Fibroblast of peridontal ligament (primary cell): ENCODE measurements around the gene IQGAP2.
"Not testable (repeated sequence)": the region's sequence is repeated elsewhere in the genome, so short reads cannot be mapped to it uniquely, and the experiment has no call there.

Experiments
- DNase-seq: peaks from one replicate; pipeline ENCODE4 v3.0.0-alpha.2; 2010; ENCODE audit errors: extremely low read depth

The IQGAP2 gene

DNA sequence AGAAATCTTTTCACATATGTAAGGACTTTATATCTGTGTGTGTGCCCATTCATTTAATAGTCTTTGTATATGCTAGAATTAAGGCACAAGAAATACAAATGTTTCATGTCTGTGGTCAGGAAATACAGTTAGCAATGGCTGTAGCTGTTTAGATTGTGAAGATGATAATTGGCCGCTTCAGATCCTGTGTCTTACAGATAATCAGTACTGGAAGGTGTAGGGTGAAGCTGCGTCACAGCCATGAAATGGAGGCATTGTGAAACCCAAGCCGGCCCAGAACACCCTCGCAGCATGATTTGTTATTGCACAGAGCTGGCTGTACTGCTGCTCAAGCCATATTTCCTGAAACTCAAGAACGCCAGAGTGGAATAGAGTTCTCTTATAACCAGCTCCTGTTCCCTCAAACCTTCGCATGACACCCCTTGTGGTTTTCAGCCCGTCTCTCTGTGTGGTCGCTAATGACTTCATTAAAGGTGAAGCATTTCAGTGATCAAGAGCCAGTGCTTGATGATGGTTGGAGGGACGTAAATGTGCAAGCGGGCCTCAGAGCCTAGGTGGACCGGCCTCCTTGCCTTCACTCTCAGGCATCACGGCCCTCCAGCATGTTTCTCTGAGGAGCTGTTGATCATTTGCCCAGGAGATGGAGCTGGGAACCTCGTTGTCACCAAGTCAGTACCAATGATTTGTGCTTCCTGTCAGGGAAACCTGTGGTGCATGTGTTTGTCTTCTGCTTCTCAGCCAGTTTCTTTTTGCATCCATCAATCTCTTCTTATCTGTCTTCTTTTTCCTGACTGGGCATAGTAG is 140.0 kb downstream of the IQGAP2 start:
- peak; percentile 28 for DNase-seq

DNA sequence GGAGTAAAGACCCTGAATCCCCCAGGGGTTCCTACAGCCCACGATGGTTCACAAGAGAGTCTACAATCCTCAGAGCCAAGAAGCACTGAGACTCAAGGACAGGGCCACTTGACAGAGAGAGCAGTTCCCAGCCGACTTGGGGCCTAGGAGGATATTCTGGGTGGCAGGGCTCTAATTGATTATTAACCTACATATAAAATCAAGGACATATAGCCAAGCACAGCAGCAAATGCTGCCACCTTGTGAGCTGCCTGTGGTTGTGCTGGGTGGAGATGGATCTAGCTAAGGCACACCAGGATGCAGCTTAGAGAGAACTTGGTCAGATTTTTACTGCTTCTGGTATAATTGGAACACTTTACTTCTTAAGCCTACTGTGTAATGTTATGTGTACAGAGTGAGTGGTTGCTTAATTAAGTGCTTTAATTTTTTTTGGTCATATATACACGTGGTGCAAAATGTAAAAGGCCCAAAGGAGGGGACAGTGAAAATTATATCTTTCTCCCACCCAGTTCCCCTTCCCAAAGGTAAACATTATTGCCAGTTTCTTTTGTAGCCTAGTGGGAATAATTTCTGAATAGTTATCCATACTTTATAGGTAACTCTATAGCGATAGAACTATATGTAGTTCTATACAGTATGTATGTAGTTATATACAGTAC is 141.3 kb downstream of the IQGAP2 start:
- peak; percentile 13 for DNase-seq

DNA sequence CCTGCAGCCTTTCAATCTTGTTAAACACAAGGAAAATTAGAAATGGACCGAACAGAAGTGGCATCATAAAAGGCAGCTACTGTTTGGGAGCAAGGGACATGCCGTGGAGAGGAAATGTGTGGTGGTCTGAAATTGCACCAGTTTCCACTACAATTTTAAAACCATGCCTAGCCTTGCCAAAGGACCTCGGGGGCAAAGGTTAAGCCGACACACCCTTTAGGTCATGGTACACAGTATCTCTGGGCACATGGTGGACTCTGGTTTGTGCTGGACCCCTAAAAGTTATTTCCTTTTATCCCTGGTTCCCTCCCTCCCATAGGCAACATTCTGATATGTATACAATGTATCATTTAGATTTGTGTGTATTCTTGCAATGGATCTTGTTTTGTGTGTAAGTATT is 142.1 kb downstream of the IQGAP2 start:
- DNase-seq = no peak

DNA sequence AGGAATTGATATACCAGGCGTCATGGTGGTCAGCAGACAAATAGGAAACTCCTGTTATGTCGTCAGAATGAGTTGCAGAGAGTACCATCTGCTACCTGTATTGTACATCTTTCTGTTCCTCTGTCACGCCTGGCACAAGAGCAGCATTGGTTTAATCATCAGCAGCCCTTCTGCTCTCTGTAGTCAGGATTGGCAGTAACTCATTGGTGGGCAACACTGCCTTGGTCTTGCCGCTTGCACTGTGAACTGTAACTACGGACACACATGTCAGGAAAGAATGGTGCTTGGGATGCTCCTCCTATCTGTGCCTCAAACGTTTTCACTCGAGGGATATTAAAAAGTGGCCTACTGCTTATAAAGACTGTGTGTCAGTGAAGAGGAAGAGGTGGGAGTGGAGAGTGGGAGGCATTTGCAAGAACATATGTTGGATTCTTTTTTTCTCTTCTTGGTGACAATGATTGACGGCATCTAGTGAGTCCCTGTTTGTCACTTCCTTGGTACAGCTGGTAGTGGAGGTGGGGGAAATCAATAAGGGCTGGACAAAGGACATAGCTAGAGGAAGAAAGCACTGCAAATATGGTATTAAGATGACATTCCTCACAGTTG is 143.5 kb downstream of the IQGAP2 start:
- no peak for DNase-seq

DNA sequence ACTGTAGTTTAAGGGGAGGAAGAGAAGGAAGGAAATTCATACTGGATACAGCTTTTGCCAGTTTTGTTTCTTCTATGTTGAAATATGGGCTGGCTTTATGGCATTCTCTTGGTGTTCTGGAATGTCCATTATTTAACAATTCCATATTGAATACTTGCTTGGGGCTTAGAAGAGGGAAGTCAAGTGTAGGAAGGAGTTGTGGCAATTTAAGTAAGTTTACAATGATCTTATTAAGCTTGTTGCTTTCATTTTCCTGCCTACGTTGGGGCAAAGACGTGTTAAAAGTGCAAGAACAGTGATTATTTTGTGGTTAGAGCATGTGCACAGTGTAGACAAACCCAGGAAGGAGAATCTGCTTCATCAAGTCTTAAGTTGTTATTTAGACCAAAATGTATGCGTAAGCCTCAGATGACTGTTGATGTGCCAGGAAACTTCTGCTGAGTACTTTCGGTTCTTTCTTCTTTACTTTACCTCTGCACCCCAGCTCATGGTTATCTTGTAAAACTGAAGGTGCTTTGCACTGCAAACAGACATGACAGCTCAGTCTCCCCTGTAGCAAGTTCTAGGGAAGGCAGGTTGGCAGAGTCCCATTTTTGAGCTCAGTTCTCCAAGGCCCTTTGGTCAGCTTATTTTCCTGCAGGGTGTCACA is 144.3 kb downstream of the IQGAP2 start:
- peak; percentile 29 for DNase-seq

DNA sequence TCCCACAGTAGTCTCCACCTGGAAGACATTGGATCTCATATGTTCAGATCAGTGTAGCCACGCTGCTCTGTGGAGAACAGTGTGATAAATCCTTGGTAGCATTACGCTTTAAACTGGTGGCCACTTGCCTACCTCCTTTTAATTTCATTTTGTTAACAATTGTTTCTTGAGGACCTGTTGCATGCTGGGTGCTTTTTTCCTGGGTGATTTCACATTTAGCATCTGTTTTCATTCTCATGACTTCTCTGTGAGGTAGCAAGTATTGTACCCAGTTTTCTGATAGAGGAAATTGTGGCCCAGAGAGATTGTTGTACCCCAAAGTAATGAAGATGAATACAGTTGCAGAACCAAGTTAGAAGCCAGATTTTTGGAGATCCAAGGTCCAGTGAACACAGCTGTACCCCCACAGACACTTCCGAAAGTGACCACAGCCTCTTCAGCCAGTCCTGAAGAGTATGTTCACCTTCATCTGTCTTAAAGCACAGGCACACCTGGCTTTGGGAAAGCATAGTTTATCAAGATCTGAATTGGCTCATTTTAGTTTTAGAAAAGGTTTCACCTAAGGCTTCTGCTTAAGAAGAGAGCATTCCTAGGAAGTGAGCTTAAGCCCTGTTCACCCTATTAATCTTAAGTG is 144.9 kb downstream of the IQGAP2 start:
- DNase-seq = no peak

DNA sequence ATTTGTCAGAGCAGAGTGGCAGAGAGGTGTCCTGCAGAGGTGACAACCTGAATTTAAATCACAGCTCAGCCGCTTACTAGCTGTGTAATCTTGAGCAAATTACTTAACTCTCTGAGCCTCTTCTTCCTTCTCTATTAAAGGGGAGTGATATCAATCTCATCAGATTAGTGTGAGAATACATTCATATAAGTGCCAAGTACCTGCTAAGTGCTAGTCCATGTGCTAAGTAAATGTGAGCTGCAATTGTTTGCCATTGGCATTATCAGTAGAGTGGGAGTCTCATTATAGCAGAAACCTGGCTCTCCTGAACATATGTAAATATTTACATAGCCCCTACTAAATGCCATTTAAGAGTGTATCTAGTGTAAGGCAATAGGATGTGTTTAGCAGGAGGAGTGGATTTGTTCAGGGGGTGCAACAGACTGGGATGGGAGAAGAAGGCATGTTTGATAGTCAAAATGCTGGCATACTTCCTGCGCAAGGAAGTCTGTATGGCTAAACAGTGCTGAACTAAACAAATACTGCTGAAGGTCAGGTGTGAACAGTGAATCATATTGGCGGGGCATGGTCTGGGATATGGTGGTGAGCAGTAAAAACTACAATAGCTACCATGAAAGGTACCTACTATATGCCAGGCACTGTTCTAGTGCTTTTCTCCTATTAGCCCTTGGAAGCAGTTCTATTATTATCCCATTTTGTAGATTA is 145.6 kb downstream of the IQGAP2 start:
- no peak for DNase-seq

DNA sequence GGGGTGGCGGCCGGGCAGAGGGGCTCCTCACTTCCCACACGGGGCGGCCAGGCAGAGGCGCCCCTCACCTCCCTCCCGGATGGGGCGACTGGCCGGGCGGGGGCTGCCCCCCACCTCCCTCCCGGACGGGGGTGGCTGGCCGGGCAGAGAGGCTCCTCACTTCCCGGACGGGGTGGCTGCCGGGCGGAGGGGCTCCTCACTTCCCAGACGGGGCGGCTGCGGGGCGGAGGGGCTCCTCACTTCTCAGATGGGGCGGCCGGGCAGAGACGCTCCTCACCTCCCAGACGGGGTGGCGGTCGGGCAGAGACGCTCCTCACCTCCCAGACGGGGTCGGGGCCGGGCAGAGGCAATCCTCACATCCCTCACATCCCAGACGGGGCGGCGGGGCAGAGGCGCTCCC is 147.8 kb downstream of the IQGAP2 start:
- not testable (repeated sequence) for DNase-seq

DNA sequence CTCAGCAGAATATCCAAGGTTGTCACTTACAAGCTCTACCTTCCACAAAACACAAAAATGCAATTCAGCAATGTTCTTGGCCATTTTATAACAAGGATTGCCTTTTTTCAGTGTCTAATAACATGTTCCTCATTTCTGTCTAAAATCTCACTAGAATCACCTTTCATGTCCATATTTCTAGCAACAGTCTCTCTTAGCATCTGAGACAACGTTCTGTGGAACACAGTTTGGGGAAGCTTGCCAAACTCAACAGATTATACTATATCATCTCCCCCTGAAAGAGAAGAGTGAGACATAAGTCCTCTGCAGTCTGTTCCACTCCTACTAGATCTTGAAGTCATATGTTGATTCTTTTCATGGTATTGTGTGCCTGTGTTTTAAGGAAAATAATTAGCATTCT is 149.5 kb downstream of the IQGAP2 start:
- no peak for DNase-seq

DNA sequence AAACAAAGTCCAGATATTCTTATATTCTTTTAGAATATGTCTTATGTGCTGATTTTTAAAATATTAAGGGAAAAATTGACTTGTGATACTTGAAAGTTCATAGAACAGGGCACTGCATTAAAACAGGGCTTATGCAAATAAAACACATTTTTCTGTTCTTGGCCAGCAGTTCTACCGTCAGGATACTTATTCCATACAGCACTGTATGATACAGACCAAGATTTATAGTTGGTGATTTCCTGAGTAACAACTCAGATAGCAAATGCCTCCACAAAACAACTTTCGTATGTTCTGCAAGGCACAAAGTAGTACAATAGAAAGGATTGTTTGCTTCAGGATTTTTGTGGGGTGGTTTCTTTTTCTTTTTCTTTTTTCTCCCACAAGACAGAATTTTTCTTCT is 150.2 kb downstream of the IQGAP2 start:
- DNase-seq = no peak

DNA sequence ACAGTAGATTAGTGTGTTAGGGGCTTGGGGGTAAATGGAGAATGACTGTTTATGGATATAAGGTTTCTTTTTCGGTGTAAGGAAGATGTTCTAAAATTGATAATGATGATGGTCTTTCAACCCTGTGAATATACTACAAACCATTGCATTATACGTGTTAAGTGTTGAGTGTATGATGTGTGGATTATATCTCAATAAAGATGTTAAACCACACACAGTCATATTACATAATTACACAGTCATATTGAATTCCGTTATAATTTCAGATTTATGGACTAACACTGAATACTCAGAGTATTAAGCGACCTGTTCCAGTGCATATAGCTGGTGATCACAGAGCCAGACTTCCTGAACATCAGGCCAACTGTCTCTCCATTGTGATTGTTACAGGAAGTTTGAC is 152.0 kb downstream of the IQGAP2 start:
- no peak for DNase-seq

DNA sequence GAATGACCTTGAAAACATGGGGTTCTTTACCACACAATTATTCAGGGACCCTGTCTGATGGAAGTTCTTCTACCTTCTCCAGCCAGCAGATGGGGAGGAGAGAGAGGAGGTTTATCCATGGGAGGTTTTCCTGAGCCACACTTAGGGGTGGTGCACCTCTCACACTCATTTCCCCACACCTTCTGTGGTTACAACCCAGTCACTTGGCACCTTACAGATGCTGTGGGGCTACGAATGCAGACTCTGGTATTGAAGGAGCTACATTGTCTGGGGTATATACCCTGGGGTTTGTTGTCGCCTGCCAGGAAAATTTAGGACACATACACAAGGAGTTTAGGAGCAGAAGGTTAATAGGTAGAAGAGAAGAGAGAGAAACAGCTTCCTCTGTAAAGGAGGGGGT is 152.6 kb downstream of the IQGAP2 start:
- no peak for DNase-seq

DNA sequence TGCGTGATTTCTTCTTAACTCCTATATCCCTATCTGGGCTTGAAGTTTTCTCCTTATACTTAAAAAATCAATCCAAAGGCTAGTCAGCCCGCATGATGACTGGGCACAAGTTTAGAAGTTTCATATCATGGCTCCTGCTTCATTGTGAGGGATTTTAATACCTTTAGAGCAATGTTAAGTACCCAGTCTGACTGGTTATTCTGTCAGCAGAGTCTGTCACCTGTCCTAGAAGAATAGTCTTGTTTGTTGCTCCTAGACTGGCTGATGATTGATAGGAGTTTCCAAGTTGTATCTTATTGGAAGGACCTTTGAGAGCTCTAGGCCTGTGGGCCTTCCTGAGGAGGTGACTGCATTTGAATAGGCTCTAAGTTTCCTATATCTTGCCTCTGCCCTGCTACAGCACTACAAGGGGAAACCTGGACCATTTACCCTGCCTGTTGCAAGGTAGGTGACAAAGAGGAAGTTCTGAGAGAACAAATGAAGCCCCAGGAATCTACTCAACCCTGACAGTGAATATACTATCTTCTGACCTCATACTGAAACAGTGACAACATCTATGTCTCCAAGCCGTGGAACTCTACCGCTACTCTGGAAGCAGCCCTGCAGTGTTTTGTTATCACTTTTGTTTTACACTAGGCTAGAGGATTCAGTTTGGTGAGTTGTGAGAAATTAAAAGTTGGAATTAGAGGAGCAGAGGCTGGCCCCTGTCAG is 153.6 kb downstream of the IQGAP2 start:
- no peak for DNase-seq

DNA sequence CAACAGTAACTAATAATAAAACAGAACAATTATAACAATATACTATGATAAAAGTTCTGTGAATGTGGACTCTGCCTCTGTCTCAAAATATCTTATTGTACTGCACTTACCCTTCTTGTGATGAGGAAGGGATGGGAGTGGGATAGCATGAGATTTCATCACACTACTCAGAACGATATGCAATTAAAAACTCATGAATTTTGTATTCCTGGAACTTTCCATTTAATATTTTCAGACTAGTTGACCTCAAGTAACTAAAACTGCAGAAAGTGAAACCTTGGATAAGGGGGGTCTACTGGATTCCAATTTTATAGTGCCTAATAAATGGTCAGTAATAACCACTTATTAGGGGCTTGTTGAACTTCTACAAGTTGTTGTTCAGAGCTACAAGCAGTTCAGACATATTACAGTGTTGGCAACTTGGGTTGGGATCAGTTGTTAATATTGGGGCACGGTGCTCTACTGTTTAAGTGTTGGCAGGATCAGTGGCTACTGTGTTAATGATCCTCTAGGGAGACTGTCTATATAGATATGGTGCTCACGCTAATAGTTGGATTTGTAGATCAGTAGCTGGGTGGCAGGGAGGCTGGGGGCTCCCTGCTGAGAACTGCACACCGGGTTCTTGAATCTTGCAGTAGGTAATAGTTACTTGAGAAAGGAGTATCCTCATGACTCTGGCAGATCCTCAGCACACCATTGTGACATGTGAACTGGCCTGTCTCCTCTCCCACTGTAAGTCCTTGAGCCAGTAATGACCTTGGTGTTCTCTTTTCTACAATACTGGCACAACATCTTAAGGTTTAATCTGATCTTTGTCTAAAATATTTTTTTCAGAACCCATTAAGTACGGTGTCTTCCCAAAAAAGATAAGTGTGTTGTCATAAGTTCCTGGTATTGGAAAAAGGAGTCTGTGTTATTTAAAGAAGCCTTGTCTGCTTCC is 158.1 kb downstream of the IQGAP2 start:
- DNase-seq = no peak

DNA sequence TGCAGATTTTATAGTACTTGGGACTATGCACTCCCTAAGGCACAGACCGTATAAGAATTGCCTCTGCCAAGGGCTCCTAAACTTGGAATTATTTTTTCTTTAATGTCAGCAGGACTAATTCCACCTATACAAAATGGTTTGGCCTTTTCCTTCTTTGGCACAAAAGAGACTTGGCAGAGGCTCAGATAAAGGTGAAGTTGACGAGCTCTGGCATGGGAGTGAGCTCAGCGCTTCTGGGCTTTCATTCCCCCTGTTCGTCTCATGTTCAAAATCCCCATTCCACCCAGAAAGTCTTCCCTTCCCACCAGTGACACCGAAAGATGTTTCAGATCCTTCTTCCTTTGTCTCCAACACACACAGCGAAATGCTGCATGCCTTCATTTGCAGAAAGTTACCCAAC is 158.9 kb downstream of the IQGAP2 start:
- DNase-seq = no peak

DNA sequence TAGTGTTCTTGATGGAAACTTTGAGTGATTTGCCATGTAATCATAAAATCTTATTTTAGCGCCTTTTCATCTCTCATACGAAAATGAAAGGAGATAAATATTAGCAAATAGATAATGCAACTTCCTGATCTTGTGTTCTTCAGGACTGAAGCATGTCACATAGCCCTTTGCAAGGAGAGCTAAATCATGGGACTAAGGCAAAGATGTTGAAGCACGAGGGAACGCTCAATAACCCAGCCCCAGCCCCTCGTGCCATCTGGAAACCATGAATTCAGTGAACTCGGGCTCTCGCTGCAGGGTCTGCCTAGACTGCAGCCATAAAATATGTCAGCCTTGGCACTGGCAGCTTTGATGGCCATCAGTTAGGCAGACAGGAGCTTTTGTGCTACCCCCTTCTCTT is 161.9 kb downstream of the IQGAP2 start:
- no peak for DNase-seq

DNA sequence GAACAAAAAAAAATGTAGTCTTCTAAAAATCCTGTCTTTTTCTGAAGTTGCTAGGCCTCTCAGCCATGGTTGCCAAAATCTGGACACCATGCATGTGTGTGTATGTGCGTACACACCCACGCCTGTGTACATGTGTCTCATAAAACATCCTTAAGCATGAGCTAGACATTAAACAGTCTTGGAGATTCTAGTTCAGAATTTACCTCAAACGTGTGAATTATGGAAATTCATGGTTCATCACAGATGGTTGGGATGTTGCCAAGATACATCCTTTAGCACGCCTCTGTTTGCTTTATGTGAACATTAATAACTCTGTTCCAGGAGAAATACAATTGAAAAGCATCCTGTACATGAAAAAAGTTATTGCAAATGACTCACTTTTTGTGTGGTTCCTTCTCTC is 167.1 kb downstream of the IQGAP2 start:
- no peak for DNase-seq

DNA sequence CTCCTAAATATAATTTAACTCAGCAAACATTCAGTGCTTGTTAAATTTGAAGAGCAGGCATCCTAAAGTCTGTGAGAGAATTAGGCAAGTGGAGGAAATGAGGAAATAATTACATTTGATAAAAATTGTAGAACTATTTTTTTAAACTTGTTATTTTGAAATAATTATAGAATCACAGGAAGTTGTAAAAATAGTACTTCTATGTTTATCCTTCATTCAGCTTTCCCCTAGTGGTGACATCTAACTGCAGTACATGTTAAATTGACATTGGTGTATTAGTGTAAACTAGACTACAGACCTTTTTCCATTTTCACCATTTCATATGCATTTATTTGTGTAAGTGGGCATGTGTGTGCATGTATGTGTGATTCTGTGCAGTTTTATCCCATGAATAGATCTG is 168.5 kb downstream of the IQGAP2 start:
- no peak for DNase-seq

DNA sequence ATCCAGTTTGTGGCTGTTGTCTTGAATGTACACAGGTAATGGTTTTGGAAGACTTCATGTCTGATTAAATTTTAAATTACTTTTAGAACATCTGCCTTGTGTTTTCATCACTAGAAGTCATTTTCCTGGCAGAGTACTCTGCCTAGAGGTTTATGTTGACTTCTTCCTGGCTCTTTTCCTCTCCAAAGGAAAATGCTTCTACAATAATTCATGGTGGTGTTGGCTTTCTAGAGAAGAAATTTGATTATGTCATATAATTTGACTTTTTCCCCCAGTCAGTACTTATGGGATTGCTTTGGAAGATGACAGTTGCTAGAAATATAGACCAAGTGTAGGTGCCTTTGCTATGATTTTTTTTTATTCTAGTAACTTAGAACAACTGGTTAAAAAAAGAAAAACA is 173.4 kb downstream of the IQGAP2 start:
- DNase-seq = no peak

DNA sequence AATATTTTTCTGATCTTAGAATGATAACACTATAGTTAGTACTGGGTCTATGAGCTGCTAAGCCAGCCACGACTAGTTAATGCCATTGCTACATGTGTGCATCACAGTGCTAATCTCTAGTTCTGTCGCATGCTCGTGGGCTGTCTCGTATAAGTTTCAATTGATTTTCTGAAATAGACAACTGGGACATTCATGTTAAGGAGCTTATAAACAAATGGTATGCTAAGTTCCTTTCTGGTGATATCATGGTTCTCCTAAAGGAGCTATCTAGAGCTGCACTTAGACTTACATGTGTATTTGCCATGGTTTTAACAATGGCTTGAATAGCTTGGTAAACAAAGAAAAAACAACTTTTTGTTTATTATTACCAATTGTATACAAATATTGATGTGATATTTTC is 173.9 kb downstream of the IQGAP2 start:
- no peak for DNase-seq
